ENCODE data around the gene VPS35.

GRCh38 chr16:46688654-46689364 lies at the start of gene VPS35:
- TF ChIP-seq CTCF (IDR thresholded peaks at IDR 0.05) (peak in 2 of 6 experiments; percentile 3 to 55), EP300 (IDR thresholded peaks at IDR 0.05) (no peak), POLR2AphosphoS5 (IDR thresholded peaks at IDR 0.05) (peak; percentile 75 to 76), POLR2A (IDR thresholded peaks at IDR 0.05) (peak in 3 of 4 donors; percentile 30 to 89 (median 61))

All from upper lobe of left lung (tissue), 4 donors.